Stimulated activated CD8-positive, alpha-beta memory T cell treated with anti-CD3 and anti-CD28 coated beads, Interleukin-4, amount 100 ng/mL, for 48 hours (primary cell): Measurements from ENCODE around the gene SSPN.

Source experiments
- DNase-seq: peaks from one replicate; pipeline ENCODE4 v3.0.0-alpha.2; 2020

The SSPN gene

DNA sequence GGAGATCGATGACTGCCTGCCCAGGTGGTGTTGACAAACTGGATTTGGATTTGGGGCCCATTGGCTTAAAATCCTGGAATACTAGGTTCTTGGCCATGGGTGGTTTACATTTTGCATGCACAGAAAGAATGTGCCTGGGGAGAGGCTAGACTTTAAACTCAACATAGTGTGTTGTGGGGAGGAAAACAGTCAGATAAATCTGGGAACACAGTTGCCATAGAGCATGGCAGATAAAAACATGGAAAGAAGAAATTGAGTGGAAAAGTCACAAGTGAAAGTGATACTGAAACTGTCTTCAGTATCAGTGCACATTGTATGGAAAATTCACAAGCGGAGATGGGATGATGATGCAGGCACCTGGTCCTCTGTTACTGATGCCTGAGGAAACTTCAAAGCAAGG lies 95.2 kb downstream of the SSPN start:
- no peak for DNase-seq

DNA sequence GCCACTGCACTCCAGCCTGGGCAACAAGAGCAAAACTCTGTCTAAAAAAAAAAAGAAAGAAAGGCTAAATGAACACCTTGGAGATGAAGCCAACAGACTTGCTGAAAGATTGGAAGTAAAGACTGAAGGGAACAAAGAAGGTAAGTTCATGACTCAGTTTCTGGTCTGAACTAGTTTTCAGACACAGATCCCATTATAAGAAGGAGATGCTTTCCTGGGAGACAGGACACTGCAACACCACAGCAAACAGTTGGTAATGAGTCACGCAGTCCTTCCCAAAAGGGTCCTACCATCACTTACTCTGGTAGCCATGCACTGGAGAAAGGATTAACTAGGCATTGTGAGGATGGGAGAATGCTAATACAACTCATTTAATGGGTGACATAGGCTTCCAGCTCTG lies 97.2 kb downstream of the SSPN start:
- DNase-seq, result no peak

DNA sequence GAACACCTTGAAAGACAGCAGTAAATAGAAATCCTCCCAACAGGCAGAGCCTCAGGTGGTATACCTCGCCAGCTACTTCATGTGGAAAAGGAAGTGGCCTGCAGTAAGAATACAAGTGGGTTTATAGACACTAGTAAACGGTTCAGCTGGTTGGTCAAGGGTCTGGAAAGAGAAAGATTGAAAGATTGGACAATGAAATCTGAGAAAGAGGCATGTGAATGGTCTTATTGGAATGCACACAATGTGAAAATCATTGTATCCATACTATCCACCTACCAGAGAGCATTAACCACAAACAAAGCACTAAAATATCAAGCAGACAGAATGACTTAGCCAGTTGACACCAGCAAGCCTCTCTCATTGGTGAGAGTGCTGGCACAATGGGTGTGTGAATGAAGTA lies 98.2 kb downstream of the SSPN start:
- no peak for DNase-seq

DNA sequence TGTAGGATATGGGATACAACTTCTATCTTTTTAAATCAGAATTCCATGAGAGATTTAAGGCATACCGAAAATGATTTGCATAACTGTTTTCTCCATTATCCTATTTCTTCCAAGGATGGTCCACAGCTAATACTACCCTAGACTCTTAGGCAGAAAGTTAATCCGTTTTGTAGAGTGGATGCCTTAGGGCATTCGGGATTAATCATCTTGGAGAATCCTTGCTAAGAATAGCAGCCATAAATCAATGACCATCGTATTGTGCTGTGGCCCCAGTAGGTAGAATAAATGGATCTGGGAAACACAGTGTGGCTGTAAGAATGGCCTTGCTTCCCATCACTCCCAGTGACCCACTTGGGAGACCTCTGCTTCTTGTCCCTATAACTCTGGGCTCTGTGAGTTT lies 99.6 kb downstream of the SSPN start:
- no peak for DNase-seq

DNA sequence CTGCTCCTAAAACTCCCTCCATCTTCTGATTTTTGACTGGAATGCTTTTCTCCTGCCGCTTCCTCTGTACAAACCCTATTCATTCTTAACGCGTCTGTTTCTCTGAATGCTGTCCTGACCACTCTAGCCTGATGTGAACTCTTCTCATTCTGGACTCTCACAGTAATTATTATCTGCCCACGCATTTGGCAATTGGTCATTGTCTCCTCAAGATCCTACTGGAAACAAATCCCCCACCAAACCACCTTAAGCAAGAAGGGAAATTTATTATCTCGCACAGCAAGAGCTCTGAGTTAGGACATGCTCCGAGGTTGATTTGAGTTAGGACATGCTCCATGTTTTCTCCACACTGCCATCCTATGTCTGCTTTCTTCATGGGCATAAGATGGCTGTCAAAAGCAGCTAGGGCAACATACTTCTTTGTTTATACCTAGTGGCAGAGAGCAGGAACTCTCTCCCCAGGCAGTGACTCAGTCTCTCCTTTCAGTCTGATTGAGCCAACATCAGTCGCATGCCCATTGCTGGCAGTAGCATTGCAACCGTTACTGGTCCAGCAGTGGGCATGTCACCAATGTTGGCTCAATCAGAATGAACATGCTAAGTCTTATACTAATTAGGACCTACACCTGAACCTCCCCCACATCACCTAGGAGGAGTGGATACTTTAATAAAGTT lies 102.2 kb downstream of the SSPN start:
- DNase-seq, result no peak

DNA sequence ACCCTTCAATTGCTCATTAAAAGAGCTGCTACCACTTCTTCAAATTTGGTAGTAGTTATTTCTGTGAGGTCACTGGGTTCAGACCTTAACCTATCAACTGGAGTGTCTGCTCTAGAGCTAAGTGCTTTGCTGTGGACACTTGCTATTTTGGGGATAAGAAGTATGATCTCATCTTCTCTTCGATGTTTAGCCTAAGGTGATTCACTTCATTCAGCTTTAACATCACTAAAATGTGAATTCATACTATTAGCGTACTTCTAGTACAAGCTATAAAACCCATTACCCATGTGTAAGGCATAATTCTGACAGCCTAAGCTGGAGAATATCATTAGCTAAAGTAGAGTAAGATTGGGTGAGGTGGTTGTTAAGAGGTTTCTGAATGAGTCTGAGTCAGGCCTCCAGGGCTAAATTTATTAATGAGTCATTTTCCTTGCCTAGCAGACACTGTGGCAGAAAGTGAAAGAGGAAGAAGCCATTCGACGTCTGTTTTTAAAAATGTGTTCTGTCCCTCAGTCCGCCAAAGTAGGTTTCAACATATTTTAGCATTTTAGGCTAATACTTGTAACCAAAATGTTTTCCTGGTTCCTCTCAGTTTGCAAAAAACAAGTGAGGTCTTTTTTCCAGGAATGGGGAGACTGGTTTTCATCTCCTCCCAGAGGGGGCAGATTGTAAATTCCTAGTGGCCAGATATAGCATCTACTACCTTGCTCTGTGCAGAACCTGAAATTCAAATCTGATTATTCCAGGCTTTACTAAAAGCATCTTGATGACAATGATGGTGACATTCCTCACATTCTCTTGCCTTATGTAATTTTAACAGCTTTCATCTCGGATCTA lies 103.6 kb downstream of the SSPN start:
- DNase-seq, result no peak

DNA sequence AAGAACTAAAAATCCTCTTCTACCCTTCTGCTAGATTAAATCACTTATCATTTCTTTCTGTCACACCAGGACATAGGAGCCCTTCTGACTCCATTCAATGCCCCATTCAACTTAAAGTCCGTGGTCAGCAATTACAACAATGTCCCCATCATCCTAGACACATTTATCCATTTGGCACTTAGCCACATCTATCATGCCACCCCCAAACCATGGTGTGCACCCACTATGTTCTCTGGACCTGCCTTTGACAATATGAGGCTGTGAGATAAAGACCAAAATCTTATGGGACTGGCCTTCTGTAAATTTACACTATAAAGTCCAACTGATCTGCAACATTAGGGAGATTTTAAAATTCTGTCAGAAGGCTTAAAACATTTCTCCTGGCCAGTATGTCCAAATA lies 104.4 kb downstream of the SSPN start:
- DNase-seq, result no peak
